Stimulated activated naive CD4-positive, alpha-beta T cell (primary cell): ENCODE data around the gene NFAT5.
A peak's percentile ranks its signal among the peaks of the same experiment; 100 is the strongest.
"Not testable (repeated sequence)": the region's sequence is repeated elsewhere in the genome, so short reads cannot be mapped to it uniquely, and the experiment has no call there.

Experiments
- DNase-seq, 6 experiments: peaks; one replicate each; lab custom pipeline; 2025; lab: John Stamatoyannopoulos, UW

Gene NFAT5

GRCh38 chr16:69706256-69706974 lies 140.6 kb downstream of the NFAT5 start:
- no peak for DNase-seq

- no peak for DNase-seq
Measured at GRCh38 chr16:69706975-69707340, 141.2 kb downstream of the NFAT5 start.

DNA sequence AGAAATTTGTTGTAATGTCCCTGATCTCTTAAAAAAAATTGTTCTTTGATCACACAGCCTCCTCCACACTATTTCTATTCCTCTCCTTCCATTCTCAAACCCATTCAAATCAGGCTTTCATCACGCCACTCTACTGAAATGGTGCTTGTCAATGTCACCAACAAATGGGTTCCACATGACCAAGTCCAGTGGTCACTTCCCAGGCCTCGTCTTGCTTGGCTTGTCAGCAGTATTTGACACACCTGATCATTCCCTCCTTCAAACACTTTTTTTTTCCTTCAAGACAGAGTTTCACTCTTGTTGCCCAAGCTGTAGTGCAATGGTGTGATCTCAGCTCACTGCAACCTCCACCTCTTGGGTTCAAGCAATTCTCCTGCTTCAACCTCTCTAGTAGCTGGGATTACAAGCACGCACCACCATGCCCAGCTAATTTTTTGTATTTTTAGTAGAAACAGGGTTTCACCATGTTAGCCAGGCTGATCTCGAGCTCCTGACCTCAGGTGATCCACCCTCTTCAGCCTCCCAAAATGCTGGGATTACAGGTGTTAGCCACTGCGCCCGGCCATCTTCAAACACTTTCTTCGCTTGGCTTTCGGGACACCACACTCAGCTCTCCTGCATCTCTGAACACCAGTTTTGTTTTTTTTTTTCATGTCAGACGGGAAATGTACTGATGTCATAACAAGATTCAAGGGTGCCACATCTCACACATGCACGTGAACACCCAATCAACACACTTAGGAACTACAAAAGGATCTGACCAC lies 142.3 kb downstream of the NFAT5 start:
- DNase-seq = no peak

GRCh38 chr16:69709456-69710084 lies 143.8 kb downstream of the NFAT5 start:
- peak in 4 of 6 experiments; percentile 6 to 62 (median 35) for DNase-seq

GRCh38 chr16:69711115-69711740 lies 145.5 kb downstream of the NFAT5 start:
- DNase-seq = no peak

GRCh38 chr16:69712277-69712676 lies 146.5 kb downstream of the NFAT5 start:
- DNase-seq = no peak

DNA sequence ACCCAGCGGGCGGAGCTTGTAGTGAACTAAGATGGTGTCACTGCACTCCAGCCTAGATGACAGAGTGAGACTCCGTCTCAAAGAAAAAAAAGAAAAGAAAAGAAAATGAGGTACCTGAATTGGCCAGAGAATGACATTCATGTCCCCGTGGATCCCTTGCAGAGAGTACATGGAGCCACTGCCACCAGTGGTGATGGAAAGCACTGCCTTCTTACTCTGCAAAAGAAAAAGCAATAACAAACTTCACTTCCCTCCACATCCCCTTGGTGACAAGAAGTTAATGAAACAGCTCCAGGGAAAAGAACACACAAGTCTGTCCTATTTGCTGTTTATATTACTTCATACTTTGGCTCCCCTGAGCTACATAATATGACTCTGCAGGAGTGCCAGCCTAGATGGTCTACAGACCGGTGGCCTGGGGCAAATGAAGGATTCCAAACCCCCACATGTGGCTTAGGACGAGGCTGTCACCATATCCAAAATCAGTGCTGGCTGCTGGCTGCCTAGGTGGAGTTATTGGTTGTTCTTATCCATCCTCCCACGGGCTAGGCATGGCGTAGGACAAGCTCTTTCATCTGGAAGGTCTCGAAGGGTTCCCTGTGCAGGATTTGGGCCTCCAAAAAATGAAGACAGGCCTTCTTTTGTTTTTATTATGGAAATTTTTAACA lies 147.3 kb downstream of the NFAT5 start:
- no peak for DNase-seq

DNA sequence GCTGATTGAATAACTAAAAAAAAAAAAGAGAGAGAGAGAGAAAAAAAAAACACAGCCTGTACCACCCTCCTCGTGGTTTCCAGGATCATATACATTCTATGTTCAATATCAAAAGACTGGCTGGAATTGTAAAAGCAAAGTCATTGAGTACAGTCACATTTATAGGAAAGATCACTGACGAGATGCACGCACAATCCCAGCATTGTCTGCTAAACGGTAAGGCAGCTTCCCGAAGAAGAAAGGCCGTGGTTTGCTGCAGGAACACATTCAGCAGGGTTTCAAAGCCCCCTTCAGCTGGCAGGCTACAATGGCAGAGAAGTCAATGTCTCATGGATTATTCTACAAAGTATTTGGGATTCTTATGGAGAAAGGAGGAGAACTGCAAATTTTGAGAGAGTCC lies 151.3 kb downstream of the NFAT5 start:
- DNase-seq = no peak

DNA sequence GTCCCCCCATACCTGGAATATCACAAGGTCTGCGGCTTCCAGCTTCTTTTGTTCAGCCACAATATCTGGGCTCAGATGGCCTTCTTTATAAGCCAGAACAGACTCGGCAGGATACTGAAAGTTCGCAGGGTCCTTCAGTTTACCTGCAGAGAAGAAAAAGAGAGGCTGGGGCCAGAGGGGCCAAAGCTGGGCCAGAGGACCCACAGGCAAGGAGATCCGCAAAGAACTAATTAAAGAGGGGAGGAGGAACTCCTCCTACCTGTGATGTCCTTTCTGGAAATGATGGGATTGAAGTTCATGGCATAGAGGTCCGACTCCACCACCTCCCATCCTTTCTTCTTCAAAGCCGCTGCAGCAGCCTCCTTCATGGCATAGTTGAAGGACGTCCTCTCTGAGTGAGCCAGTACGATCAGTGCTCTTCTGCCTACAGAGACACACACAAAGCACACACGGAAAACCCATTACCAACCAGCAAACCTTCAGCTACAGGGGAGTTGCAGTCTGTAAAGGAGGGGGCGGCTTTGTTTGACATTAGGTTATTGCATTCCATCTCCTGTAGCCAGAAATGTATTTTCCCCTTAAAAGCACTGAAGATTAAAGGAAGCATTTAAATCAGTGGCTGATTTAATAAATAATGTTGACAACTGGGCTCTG lies 152.5 kb downstream of the NFAT5 start:
- no peak for DNase-seq

GRCh38 chr16:69720822-69721430 lies 155.2 kb downstream of the NFAT5 start:
- no peak for DNase-seq

GRCh38 chr16:69721441-69721957 lies 155.7 kb downstream of the NFAT5 start:
- no peak for DNase-seq

DNA sequence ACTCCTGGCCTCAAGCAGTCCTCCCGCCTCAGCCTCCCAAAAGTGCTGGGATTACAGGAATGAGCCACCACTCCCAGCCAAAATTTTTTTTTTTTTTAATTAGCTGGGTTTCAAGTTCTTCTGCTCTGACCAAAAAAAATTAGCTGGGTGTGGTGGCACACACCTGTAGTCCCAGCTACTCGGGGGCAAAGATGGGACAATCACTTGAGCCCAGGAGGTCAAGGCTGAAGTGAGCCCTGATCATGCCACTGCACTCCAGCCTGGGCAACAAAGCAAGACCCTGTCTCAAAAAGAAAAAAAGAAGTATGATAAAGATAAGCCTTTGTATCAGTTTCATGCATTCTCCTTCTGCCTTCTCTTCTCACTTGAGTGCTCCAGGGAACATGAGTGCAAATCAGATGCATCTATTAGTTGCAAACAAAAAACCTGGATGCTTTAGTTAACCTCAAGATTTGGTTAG lies 158.7 kb downstream of the NFAT5 start:
- no peak for DNase-seq

DNA sequence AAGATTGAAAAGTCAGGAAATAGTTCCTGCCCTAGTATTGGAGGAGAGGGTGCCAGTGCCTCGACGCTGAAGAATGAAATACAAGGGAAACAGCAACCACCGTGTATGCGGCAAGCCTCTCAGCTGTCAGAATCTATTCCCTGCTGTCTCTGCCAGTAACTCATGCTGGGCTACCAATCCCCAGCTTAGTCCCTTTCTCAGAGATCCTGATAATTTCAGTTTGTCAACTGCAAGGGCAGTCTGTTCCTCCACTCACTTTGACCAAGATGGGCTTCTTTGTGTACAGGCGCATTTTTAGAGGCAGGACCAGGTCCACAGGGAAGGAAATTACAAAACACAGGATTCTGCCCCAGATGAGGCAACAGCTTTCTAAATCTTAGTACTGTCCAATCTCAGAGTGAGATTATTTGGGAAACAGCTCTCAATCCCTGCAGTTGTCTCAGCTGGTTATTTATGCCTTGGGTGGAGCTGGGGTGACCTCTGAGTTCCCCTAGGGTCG lies 159.3 kb downstream of the NFAT5 start:
- no peak for DNase-seq

DNA sequence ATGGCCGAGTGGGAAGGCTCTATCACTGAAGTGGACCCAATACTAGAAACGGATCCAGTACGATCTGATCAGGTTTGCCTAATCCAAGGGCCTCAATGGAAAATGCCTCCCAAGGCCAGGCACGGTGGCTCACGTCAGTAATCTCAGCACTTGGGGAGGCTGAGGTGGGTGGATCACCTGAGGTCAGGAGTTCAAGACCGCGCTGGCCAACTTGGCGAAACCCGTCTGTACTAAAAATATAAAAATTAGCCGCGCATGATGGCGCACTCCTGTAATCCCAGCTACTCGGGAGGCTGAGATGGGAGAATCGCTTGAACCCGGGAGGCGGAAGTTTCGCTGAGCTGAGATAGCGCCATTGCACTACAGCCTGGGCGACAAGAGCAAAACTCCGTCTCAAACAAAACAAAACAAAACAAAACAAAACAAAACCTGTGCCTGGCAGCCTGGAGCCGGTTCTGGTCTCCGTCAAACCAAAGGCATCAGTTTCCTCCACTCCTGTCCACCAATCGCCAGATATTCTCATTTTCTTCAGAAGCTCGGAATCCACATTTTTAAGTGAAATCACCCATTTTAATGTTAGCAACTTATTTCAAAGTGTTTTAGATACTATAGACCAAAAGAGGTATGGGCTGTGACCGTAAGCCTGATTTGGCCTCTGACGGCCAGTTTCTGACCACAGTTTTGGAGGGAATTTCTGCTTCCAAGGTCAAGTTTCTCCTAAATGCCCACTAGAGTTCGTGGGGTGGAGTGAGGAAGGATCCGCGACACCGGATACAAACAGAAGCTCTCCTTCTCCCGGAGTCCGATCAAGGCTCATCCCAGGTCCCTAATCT lies 159.9 kb downstream of the NFAT5 start:
- no peak for DNase-seq

- DNase-seq = peak; percentile 60 to 78 (median 72)
Measured at GRCh38 chr16:69726313-69727060, 160.7 kb downstream of the NFAT5 start, which contains the start of gene NQO1. TSS of gene NQO1 (minus strand) at chr16:69726560. CDS start at chr16:69726439, 121 bp downstream.

DNA sequence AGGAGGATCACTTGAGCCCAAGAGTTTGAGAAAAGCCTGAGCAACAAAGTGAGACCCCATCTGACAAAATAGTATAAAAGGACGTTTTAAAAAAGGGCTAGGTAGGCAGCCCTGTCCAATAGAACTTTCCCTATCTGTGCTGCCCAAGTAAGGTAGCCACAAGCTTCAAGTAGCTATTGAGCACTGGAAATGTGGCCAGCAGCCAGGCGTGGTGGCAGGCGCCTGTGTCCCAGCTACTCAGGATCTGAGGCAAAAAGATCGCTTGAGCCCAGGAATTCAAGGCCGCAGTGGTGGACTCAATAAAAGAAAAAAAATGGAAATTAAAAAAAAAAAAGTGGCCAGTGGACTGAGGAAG lies 162.1 kb downstream of the NFAT5 start:
- no peak for DNase-seq

- DNase-seq = not testable (repeated sequence)
Measured at GRCh38 chr16:69729030-69729429, 163.3 kb downstream of the NFAT5 start.

- DNase-seq = not testable (repeated sequence)
Measured at GRCh38 chr16:69731280-69731679, 165.5 kb downstream of the NFAT5 start.

DNA sequence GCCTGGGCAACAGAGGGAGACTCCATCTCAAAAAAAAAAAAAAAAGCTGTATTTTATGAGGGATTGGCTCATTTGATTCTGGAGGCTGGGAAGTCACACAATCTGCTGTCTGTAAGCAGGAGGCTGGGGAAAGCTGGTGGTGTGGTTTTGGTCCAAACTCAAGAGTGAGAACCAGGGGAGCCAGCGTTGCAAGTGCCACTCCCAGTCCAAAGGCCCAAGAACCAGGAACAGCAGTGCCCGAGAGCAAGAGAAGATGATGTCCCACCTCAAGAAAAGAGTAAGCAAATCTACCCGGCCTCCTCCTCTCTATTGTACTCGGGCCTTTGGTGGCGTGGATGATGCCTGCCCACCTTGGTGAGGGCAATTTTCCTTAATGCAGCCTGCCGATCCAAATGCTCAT lies 166.3 kb downstream of the NFAT5 start:
- DNase-seq = no peak
